ENCODE data around the gene MPRIP.

DNA sequence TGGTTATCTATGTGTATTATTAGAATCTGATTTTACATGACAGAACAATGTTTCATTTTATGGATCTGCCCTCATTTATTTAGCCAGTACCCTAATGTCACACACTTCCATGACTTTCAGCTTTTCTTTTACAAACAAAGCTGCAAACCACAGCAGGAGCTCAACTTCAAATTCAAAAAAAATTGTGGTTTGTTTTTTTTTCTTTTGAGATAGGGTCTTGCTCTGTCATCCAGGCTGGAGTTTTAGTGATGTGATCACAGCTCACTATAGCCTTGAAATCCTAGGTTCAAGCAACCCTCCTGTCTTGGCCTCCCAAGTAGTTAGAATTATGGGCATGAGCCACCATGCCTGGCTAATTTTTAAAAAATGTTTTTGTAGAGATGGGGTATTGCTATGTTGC, 8.2 kb upstream of the MPRIP start:
- TF ChIP-seq NFIC (IDR thresholded peaks at IDR 0.05) (no peak), RAD21 (IDR thresholded peaks at IDR 0.05; ENCODE audit: low read depth) (no peak), EP300 (IDR thresholded peaks at IDR 0.05; ENCODE audit: borderline replicate concordance) (no peak), CREB1 (IDR thresholded peaks at IDR 0.05; ENCODE audit: low read depth) (no peak), TEAD4 (IDR thresholded peaks at IDR 0.05) (no peak)
- TF ChIP-seq, protein P1, sequence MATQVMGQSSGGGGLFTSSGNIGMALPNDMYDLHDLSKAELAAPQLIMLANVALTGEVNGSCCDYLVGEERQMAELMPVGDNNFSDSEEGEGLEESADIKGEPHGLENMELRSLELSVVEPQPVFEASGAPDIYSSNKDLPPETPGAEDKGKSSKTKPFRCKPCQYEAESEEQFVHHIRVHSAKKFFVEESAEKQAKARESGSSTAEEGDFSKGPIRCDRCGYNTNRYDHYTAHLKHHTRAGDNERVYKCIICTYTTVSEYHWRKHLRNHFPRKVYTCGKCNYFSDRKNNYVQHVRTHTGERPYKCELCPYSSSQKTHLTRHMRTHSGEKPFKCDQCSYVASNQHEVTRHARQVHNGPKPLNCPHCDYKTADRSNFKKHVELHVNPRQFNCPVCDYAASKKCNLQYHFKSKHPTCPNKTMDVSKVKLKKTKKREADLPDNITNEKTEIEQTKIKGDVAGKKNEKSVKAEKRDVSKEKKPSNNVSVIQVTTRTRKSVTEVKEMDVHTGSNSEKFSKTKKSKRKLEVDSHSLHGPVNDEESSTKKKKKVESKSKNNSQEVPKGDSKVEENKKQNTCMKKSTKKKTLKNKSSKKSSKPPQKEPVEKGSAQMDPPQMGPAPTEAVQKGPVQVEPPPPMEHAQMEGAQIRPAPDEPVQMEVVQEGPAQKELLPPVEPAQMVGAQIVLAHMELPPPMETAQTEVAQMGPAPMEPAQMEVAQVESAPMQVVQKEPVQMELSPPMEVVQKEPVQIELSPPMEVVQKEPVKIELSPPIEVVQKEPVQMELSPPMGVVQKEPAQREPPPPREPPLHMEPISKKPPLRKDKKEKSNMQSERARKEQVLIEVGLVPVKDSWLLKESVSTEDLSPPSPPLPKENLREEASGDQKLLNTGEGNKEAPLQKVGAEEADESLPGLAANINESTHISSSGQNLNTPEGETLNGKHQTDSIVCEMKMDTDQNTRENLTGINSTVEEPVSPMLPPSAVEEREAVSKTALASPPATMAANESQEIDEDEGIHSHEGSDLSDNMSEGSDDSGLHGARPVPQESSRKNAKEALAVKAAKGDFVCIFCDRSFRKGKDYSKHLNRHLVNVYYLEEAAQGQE (IDR thresholded peaks at IDR 0.05; ENCODE audit: low read depth): no peak
- TF ChIP-seq, protein P2, sequence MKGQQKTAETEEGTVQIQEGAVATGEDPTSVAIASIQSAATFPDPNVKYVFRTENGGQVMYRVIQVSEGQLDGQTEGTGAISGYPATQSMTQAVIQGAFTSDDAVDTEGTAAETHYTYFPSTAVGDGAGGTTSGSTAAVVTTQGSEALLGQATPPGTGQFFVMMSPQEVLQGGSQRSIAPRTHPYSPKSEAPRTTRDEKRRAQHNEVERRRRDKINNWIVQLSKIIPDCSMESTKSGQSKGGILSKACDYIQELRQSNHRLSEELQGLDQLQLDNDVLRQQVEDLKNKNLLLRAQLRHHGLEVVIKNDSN (IDR thresholded peaks at IDR 0.05): no peak

Measured in Ishikawa (cell line).